K562 (cell line): ENCODE measurements around the gene AUNIP.

Source experiments
- CHD4 ChIP-seq: fragments of 200-600 bp; sonication (generic); IDR thresholded peaks from 3 replicates; pipeline ENCODE4 v1.6.1; 2012; ENCODE audit warnings: low read depth, mild to moderate bottlenecking, mixed read lengths, low read length, inconsistent platforms; ENCODE audit not compliant: insufficient read depth, insufficient replicate concordance, poor library complexity, severe bottlenecking
- IRF2 ChIP-seq: sonication (generic); formaldehyde crosslinking; IDR thresholded peaks from 2 replicates; pipeline ENCODE4 v1.8.1; 2022; ENCODE audit warnings: mild to moderate bottlenecking, missing genetic modification reagents
- MECOM ChIP-seq: fragments of 250-450 bp; sonication (Bioruptor Pico); IDR thresholded peaks from 2 replicates; pipeline ENCODE4 v1.8.0; 2022; ENCODE audit warnings: inconsistent platforms
- TRIM28 ChIP-seq: fragments of 450-650 bp; IDR thresholded peaks from 2 replicates; pipeline ENCODE4 v1.6.1; 2017
- ZFX ChIP-seq: sonication (generic); formaldehyde crosslinking; IDR thresholded peaks from 2 replicates; pipeline ENCODE4 v1.8.0; 2022; ENCODE audit warnings: mild to moderate bottlenecking, missing genetic modification reagents, moderate library complexity
- ZNF3 ChIP-seq: fragments of 250-450 bp; sonication (Bioruptor Pico); IDR thresholded peaks from 2 replicates; pipeline ENCODE4 v1.5.0; 2021; ENCODE audit warnings: mild to moderate bottlenecking, moderate library complexity
- ZNF57 ChIP-seq: fragments of 450-650 bp; formaldehyde crosslinking; IDR thresholded peaks from 2 replicates; pipeline ENCODE4 v1.4.0; 2020; ENCODE audit warnings: mild to moderate bottlenecking, moderate library complexity
- ZNF766 ChIP-seq: fragments of 200-800 bp; sonication (Bioruptor generic); conservative IDR thresholded peaks from 2 replicates; pipeline ENCODE4 v1.6.1; 2016; ENCODE audit warnings: missing genetic modification characterization, missing compliant biosample characterization
- TF ChIP-seq, protein P1 (sequence below): sonication (generic); formaldehyde crosslinking; IDR thresholded peaks from 2 replicates; pipeline ENCODE4 v1.8.1; 2023; ENCODE audit warnings: mild to moderate bottlenecking, missing genetic modification reagents
- TF ChIP-seq, protein P2 (sequence below): sonication (generic); formaldehyde crosslinking; IDR thresholded peaks from 2 replicates; pipeline ENCODE4 v1.9.0; 2022; ENCODE audit warnings: mild to moderate bottlenecking, missing genetic modification reagents
- TF ChIP-seq, protein P3 (sequence below), 3 experiments: IDR thresholded peaks in 2 of 3; conservative IDR thresholded peaks in 1 of 3; 2 replicates each; pipeline ENCODE4 v1.5.1; 2011 to 2012; ENCODE audit warnings: low read length in 3 of 3, mild to moderate bottlenecking in 3 of 3, control low read depth in 2 of 3, improper control_type of control experiment in 1 of 3, inconsistent platforms in 1 of 3, low read depth in 1 of 3, mixed read lengths in 1 of 3, moderate library complexity in 1 of 3; ENCODE audit not compliant: insufficient read depth in 2 of 3

DNA sequence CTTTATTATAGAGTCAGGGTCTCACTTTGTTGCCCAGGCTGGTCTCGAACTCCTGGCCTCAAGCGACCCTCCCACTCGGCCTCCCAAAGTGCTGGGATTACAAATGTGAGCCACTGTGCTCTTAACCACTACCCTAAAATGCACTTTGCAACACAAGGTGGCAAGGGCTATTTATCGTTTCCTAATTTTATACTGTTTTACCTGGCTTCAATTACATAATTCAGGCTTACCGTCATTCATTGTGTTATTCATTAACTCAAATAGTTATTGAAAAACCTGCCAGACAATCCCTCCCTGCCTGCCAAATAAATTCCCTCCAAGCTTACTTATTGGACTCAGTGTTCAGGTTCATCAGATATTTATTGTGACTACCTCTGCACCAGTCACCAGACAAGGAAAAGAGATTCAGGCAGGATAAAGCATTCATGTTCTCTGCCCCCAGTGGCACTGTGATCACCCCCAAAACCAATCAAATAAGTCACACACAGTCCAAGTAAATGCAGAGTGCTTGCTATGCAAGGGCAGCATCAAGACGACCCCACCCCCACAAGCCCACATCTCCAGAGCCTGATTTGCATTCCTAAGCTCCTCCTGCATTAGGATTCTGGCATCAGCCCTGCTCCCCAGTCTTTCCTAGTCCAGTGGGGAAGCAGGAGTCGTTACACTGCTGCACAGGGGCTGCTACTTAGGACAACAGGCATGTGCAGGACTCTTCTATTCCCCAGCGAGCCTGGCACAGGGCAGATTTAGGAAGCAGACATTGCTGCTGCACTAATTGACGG is 8.1 kb upstream of the AUNIP start:
- TF ChIP-seq, protein P1, sequence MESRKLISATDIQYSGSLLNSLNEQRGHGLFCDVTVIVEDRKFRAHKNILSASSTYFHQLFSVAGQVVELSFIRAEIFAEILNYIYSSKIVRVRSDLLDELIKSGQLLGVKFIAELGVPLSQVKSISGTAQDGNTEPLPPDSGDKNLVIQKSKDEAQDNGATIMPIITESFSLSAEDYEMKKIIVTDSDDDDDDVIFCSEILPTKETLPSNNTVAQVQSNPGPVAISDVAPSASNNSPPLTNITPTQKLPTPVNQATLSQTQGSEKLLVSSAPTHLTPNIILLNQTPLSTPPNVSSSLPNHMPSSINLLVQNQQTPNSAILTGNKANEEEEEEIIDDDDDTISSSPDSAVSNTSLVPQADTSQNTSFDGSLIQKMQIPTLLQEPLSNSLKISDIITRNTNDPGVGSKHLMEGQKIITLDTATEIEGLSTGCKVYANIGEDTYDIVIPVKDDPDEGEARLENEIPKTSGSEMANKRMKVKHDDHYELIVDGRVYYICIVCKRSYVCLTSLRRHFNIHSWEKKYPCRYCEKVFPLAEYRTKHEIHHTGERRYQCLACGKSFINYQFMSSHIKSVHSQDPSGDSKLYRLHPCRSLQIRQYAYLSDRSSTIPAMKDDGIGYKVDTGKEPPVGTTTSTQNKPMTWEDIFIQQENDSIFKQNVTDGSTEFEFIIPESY (CRISPR knock-in tag), result no peak
- TF ChIP-seq, protein P2, sequence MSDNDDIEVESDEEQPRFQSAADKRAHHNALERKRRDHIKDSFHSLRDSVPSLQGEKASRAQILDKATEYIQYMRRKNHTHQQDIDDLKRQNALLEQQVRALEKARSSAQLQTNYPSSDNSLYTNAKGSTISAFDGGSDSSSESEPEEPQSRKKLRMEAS (CRISPR knock-in tag), result no peak
- no peak for TF ChIP-seq IRF2 (CRISPR knock-in tag)
- TF ChIP-seq TRIM28, result no peak
- TF ChIP-seq, protein P3, sequence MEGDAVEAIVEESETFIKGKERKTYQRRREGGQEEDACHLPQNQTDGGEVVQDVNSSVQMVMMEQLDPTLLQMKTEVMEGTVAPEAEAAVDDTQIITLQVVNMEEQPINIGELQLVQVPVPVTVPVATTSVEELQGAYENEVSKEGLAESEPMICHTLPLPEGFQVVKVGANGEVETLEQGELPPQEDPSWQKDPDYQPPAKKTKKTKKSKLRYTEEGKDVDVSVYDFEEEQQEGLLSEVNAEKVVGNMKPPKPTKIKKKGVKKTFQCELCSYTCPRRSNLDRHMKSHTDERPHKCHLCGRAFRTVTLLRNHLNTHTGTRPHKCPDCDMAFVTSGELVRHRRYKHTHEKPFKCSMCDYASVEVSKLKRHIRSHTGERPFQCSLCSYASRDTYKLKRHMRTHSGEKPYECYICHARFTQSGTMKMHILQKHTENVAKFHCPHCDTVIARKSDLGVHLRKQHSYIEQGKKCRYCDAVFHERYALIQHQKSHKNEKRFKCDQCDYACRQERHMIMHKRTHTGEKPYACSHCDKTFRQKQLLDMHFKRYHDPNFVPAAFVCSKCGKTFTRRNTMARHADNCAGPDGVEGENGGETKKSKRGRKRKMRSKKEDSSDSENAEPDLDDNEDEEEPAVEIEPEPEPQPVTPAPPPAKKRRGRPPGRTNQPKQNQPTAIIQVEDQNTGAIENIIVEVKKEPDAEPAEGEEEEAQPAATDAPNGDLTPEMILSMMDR (IDR thresholded peaks at IDR 0.05 in 2 of 3, conservative IDR thresholded peaks at IDR 0.05 in 1 of 3; ENCODE audit: insufficient read depth in 2 of 3, low read depth in 1 of 3, low read length in 3 of 3), result no peak
- TF ChIP-seq MECOM (CRISPR knock-in tag), result no peak
- TF ChIP-seq ZNF57 (CRISPR knock-in tag), result no peak
- TF ChIP-seq CHD4, result no peak
- TF ChIP-seq ZNF766 (CRISPR knock-in tag), result no peak
- TF ChIP-seq ZFX, result no peak
- no peak for TF ChIP-seq ZNF3 (CRISPR knock-in tag)
